Tibial nerve (tissue), 4 donors: ENCODE measurements around the gene MRPS33.

Experiments used
- EP300 ChIP-seq, 2 donors: sonication (generic); formaldehyde crosslinking; IDR thresholded peaks; one replicate each; pipeline ENCODE4 v1.6.1; 2017; ENCODE audit warnings: antibody characterized with exemption in 2 of 2, mild to moderate bottlenecking in 1 of 2
- POLR2A ChIP-seq, 2 donors: fragments of 450-650 bp; IDR thresholded peaks; one replicate each; pipeline ENCODE4 v1.6.1; 2017; ENCODE audit warnings: antibody characterized with exemption in 2 of 2, mild to moderate bottlenecking in 2 of 2, moderate library complexity in 2 of 2
- TF ChIP-seq, protein P1 (sequence below), 5 experiments: fragments of 200-600 bp in 3 of 5; fragments of 450-650 bp in 2 of 5; sonication (generic) in 3 of 5; IDR thresholded peaks; one replicate each; pipeline ENCODE4 v1.5.1; 2016 to 2019; ENCODE audit warnings: antibody characterized with exemption in 5 of 5, mild to moderate bottlenecking in 3 of 5, moderate library complexity in 2 of 5

DNA sequence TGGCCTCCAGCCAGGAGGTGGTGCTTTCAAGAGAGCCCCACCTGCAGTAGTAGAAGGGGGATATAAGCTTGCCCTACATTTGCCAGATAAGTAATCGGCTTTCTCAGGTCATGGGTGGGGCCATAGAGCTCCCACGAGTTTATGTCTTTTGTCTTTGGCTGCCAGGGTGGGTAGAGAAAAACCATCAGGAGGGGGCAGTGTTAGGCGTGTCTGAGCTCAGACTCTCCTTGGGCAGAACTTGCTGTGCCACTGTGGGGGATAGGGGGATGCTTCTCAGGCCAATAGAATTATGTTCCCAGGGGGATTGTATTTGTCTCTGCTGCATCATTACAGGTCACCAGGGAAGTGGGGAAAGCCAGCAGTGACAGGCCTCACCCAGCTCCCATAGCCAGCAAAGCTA, 12.3 kb upstream of the MRPS33 start:
- no peak for TF ChIP-seq EP300 (IDR thresholded peaks at IDR 0.05)
- TF ChIP-seq, protein P1, sequence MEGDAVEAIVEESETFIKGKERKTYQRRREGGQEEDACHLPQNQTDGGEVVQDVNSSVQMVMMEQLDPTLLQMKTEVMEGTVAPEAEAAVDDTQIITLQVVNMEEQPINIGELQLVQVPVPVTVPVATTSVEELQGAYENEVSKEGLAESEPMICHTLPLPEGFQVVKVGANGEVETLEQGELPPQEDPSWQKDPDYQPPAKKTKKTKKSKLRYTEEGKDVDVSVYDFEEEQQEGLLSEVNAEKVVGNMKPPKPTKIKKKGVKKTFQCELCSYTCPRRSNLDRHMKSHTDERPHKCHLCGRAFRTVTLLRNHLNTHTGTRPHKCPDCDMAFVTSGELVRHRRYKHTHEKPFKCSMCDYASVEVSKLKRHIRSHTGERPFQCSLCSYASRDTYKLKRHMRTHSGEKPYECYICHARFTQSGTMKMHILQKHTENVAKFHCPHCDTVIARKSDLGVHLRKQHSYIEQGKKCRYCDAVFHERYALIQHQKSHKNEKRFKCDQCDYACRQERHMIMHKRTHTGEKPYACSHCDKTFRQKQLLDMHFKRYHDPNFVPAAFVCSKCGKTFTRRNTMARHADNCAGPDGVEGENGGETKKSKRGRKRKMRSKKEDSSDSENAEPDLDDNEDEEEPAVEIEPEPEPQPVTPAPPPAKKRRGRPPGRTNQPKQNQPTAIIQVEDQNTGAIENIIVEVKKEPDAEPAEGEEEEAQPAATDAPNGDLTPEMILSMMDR (IDR thresholded peaks at IDR 0.05), result no peak
- TF ChIP-seq POLR2A (IDR thresholded peaks at IDR 0.05), result no peak
